HPDE6-E6E7 (cell line): ENCODE results near the gene HOXD12.

Experiments used
- DNase-seq: peaks from one replicate; pipeline ENCODE4 v3.0.0; 2011; ENCODE audit warnings: missing footprints; ENCODE audit errors: extremely low spot score

HOXD12 gene

DNA sequence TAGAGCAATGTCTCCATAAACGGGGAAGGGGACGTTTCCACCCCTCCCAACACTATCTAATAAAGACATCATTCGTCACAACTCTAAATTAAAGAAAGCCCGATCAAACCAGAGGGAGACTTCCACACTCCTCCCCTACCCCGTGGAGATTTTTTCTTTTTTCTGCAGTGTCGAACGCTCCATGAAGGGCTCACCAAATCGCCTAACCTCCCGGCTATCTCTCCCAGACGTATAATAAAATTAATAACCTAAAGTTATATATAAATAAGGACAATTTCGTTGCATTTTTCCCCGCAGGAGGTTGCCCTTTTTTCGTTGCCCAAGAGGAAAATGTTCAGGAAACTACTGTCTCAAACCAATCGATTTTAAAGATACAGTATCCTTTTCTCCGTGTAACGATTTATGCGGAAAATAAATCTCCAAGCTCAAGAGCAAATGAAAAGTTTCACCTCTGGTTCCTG, 18.2 kb upstream of the HOXD12 start:
- DNase-seq, result no peak

DNA sequence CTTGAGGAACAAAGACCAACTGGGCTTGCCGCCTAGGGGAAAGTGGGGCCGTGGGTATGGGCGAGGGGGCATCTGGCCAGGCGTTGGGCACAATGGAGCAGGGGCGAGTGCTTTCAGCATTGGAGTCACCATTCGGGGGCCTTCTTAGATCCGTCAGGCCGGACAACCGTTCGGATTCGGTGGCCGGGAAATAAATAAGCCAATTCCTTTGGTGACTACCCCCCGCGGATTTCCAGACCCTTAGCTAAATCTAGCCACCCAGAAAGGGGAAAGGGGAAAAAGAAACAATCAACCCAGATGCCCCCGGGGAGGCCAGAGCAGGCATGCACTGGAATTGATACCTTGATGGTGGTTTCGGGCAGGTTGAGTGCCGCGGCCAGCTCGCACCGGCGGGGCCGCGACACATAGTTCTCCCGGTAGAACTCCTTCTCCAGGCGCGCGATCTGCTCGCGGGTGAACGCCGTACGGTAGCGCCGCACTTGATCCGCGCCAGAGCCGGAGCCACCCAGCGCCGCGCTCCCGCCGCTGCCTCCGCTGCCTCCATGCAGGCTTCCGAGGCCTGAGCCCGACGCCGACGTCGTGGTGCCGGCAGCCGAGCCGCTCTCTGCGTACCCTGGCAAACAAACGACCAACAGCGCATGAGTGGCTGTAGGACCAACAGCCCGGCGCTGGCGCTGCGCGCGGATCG, 17.6 kb upstream of the HOXD12 start:
- no peak for DNase-seq

DNA sequence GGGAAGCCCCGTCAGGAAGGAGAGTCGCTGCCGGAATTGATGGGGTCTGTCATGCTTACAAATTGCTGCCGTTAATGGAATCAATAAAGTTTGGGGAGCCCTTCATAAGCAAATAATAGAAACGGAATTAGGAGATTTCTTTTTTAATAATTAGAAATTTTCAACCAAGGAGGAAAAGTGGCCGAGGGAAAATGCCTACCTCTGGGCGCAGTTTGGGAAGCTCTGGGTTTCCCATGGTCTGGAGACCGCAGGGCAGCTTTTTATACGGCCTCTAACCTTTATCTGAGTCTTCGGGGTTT, 17.1 kb upstream of the HOXD12 start:
- DNase-seq, result no peak

DNA sequence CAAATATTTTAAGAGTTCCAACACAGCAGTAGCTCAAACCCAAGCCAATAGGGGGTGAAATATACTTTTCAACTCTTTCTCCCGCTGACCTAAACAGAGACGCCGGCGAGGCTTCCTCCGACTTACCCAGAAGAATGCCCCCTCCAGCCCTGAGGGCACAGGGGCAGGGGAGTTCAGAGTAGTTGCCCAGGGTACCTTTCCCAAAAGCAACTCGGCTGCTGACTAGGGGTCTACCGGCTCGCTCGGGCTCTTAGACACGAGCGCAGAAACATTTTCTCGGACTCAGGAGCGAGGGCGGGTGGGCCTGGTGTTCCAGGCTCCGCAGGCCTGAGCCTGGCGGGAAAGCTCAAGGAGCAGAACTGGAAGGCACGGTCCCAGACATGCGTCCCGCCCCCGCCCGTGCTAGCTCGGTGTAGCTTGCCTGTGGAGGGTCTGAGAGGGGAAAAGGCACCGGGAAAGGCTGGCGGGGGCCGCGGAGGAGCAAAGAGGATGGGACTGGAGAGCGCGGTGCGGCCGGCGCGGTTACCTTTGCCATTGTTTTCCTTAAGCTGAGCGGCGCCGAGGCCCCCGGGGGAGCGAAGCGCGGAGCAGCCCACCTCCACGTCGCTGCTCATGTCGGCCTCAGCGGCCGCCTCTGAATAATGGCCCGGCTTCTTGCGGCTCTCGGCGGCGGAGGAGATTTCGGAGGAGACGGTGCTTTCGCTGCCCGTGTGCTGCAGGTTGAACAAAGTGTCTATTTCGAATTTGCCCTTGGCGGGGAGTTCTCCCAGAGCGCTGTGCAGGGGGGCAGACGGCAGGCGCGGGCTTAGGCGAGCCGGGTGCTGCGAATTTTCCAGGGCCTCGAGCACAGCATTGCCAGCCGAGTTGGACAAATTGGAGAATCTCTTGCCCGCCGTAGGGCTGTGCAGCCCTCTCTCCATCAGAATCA, 16.5 kb upstream of the HOXD12 start:
- no peak for DNase-seq

DNA sequence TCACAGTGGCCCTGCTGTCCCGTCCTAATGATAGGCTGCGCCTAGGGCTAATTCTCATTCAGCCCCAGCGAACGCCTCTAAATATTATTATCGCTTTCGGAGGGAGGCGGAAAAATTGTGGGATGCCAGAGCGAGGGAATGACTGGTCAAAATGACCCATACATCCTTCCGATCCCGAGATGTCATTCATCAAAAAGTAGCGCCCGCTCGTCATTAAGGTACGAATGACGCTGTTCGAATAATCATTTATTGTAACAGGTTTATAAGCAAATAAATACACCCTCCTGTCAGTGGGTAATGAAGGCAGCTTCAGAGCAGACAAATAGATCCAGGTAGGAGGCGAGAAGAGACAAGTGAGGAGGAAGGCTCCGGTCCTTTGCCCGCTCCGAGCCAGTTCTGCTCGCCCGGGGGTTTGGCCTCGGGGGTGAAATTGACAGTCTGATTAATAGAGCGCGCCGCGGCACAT, 15.8 kb upstream of the HOXD12 start, which contains the start of gene EVX2:
TSS of gene EVX2 (minus strand) at position 167 of the 466 bp plus-strand sequence. CDS start 186 bp downstream, outside the sequence.
- DNase-seq, result no peak

GRCh38 chr2:176084611-176085119, 14.9 kb upstream of the HOXD12 start:
- no peak for DNase-seq

- DNase-seq, result no peak
Observed at GRCh38 chr2:176085120-176085788, 14.3 kb upstream of the HOXD12 start.

GRCh38 chr2:176085861-176086771, 13.5 kb upstream of the HOXD12 start:
- DNase-seq, result no peak

DNA sequence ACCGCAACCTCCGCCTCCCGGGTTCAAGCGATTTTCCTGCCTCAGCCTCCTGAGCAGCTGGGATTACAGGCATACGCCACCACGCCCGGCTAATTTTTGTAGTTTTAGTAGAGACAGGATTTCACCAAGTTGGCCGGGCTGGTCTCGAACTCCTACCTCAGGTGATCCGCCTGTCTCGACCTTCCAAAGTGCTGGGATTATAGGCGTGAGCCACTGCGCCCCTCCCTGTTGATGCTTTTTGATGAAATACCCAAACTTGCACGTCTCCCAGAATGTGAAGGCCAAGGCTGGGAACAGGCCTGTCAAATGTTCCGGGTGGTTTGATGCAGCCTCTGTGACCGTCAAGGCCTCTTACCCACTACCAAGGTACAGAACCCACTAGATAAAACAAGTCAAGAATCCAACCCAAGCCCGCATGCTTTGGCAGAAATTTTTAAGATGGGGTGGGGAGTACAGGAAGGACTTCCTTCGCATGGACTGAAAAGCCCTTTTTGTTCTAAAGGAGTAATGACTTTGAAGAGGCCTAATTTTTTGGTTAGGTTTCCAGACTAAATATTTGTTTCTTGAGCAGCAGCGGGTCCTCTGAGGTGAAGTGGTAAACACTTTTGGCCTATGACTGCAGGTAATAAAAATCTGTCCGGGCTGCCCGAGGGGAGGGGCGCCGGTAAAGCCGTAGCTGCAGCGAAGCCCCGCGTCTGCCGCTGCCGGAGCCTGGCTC, 12.1 kb upstream of the HOXD12 start:
- DNase-seq, result no peak

DNA sequence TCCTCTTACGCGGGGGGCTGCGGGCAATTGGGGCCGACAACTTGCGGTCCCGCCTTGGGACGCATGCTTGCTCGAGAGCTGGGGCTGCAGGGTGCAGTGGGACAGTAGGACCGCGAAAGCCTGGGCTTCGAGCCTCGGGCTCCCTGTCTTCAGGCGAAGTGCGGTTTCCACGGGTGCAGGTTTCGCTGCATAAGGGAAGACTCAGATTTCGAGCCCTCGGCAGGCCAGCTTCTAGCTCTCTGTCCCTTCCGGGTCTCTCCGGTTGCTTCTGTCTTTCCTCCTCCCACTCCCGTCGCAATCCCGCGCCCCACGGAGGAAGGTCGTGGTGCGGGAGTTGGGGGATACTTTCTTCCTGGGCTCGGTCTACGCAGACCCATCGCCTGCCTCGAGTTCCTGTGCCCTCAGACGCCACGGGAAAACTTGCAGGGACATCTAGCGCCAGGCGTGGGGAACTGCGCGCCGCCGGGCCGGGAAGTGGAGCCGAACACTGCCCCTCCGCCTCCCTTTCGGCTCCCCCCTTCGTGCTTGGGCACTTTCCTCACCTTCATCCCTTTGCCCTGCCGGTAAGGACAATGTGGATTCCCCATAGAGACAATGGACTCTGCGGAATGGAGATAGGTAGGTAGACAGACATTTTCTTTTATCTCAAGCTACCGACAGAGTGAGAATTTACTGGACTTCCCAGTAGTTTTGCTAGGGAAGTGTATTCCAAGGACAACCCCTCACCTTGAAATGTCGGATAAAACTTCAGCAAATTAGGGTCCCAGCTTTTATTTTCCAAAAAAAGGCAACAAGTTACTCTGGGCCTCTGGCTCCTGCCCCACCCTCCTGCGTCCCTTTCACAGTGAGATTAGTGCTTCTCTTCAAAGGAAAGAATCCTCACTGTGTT, 11.3 kb upstream of the HOXD12 start:
- DNase-seq, result peak; percentile 28

GRCh38 chr2:176088937-176089842, 10.4 kb upstream of the HOXD12 start:
- DNase-seq, result no peak

DNA sequence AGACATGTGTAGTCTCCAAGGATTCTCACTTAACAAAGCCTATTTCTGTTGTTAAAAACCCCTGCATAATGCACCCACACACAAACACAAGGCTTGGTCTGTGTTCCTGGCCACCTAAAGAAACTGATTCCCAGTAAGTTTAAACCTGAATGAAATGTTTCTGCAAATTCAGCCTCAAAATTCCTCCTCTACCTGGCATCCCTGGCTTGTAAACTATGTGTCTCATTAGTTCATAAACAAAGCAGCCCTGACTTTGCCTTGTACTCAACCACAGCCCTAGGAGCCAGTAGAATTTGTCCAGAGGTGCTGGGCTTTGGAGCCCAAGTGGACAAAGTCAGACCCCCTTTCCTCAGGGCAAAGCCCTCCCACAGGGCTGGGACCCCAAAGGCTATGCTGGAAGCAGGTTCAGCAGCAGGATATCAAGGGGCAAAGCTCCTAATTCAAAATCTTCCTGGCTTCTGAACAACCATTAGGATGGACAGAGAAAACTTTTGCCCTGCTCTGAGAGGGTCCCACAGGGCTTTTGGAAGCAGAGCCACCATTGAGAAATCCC, 9.7 kb upstream of the HOXD12 start:
- no peak for DNase-seq

DNA sequence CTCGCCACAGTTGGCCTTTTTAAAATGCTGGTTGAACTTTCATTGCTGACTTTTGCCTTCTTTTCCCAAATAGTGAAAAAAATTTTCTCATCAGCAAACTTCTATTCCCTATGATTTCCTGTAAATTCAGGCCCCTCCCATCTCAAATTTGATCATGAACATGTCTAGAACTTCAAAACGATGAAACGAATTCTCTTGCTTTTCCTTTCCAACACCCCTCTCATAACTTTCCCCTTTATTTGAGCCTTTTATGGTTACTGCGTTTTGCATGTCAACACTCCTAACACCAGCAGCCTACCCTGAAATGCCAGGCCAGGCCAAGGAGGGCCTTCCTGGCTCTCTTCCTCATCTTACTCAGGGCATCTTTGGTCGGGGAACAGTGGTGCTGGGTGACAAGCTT, 8.7 kb upstream of the HOXD12 start:
- DNase-seq, result no peak

GRCh38 chr2:176091329-176092258, 8.0 kb upstream of the HOXD12 start:
- no peak for DNase-seq

DNA sequence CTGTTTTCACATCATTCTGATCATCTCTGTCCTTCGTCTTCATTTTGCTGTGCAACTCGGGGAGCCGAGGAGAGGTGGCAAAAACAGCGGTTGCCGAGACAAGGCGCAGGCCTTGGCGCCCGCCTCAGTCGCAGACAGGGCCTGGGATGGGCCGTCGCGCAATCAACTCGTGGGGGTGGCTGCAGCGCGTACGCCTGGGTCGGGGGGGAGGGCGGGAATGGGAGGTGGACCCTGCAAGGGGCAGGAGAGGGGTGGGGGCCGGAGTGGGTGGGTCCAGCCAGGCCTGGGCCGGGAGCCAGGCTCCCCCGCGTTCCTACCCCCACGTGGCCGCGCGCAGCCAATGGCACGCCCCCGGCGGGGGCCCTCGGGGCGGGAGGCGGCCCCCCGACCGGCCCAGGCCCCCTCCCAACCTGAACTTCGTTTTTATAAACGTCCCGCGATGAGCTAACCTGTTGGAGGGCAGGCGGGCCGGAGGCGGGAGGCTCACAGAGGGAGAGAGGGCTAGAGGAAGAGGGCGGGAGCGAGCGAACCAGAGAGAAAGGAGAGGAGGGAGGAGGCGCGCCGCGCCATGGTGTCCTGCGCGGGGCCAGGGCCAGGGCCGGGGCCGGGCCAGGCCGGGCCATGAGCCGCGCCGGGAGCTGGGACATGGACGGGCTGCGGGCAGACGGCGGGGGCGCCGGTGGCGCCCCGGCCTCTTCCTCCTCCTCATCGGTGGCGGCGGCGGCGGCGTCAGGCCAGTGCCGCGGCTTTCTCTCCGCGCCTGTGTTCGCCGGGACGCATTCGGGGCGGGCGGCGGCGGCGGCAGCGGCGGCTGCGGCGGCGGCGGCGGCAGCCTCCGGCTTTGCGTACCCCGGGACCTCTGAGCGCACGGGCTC, 7.1 kb upstream of the HOXD12 start, which contains the start of gene HOXD13:
TSS of gene HOXD13 (plus strand) at position 452 of the 875 bp plus-strand sequence. CDS start at position 622, 170 bp downstream.
- DNase-seq, result no peak
